ENCODE measurements around the gene SPECC1L.
A peak's percentile ranks its signal among the peaks of the same experiment; 100 is the strongest.

SPECC1L gene

GRCh38 chr22:24436553-24436952 is 165.9 kb downstream of the SPECC1L start:
- H3K36me3 Mint-ChIP-seq (ENCODE audit: low read depth), result peaks cover 53% of the 10 kb centered on the region
- peak overlapping the region; percentile 1 for H3K4me3 Mint-ChIP-seq
- no peak for ATAC-seq
- H3K4me1 Mint-ChIP-seq, result peaks cover 93% of the 10 kb centered on the region
- DNase-seq, result no peak
- peaks cover 3% of the 10 kb centered on the region for H3K27me3 Mint-ChIP-seq
- H3K9me3 Mint-ChIP-seq, result no peaks in the 10 kb centered on the region
- peak overlapping the region; percentile 100 for H3K27ac Mint-ChIP-seq

GRCh38 chr22:24437091-24437490 is 166.5 kb downstream of the SPECC1L start:
- Mint-ChIP-seq H3K36me3 (ENCODE audit: low read depth) (peaks cover 55% of the 10 kb centered on the region), H3K27me3 (peaks cover 3% of the 10 kb centered on the region), H3K27ac (peak overlapping the region; percentile 100), H3K9me3 (no peaks in the 10 kb centered on the region), H3K4me1 (peaks cover 93% of the 10 kb centered on the region), H3K4me3 (peak overlapping the region; percentile 27)
- DNase-seq (no peak), ATAC-seq (no peak)

GRCh38 chr22:24437741-24438328 is 167.2 kb downstream of the SPECC1L start:
- H3K27me3 Mint-ChIP-seq, result peaks cover 3% of the 10 kb centered on the region
- no peaks in the 10 kb centered on the region for H3K9me3 Mint-ChIP-seq
- peak overlapping the region; percentile 100 for H3K27ac Mint-ChIP-seq
- H3K4me3 Mint-ChIP-seq, result peak overlapping the region; percentile 27
- DNase-seq, result no peak
- no peak for ATAC-seq
- peaks cover 55% of the 10 kb centered on the region for H3K36me3 Mint-ChIP-seq (ENCODE audit: low read depth)
- H3K4me1 Mint-ChIP-seq, result peaks cover 93% of the 10 kb centered on the region

- H3K36me3 Mint-ChIP-seq (ENCODE audit: low read depth), result peaks cover 50% of the 10 kb centered on the region
- no peaks in the 10 kb centered on the region for H3K9me3 Mint-ChIP-seq
- H3K27ac Mint-ChIP-seq, result peak overlapping the region; percentile 65
- peaks cover 90% of the 10 kb centered on the region for H3K4me1 Mint-ChIP-seq
- H3K27me3 Mint-ChIP-seq, result no peaks in the 10 kb centered on the region
- ATAC-seq (no peak), DNase-seq (no peak)
- no peak overlapping the region for H3K4me3 Mint-ChIP-seq
These were observed 169.7 kb downstream of the SPECC1L start for GRCh38 chr22:24440270-24440717.

- Mint-ChIP-seq H3K4me1 (peaks cover 90% of the 10 kb centered on the region), H3K4me3 (no peak overlapping the region), H3K27ac (peak overlapping the region; percentile 65), H3K9me3 (no peaks in the 10 kb centered on the region), H3K27me3 (no peaks in the 10 kb centered on the region), H3K36me3 (ENCODE audit: low read depth) (peaks cover 49% of the 10 kb centered on the region)
- no peak for ATAC-seq
- DNase-seq, result no peak
These were observed 170.2 kb downstream of the SPECC1L start for GRCh38 chr22:24440718-24441405.

- DNase-seq (no peak), ATAC-seq (no peak)
- Mint-ChIP-seq H3K27ac (peak overlapping the region; percentile 67), H3K27me3 (no peaks in the 10 kb centered on the region), H3K4me1 (peaks cover 90% of the 10 kb centered on the region), H3K9me3 (no peaks in the 10 kb centered on the region), H3K4me3 (no peak overlapping the region), H3K36me3 (ENCODE audit: low read depth) (peaks cover 46% of the 10 kb centered on the region)
These were observed 171.0 kb downstream of the SPECC1L start for GRCh38 chr22:24441406-24442351.

- H3K27me3 Mint-ChIP-seq, result no peaks in the 10 kb centered on the region
- no peaks in the 10 kb centered on the region for H3K9me3 Mint-ChIP-seq
- H3K4me3 Mint-ChIP-seq, result no peak overlapping the region
- ATAC-seq, result no peak
- peaks cover 84% of the 10 kb centered on the region for H3K4me1 Mint-ChIP-seq
- H3K27ac Mint-ChIP-seq, result peak overlapping the region; percentile 67
- peaks cover 40% of the 10 kb centered on the region for H3K36me3 Mint-ChIP-seq (ENCODE audit: low read depth)
- no peak for DNase-seq
These were observed 171.7 kb downstream of the SPECC1L start for GRCh38 chr22:24442352-24442744.

GRCh38 chr22:24443668-24444067 is 173.0 kb downstream of the SPECC1L start:
- Mint-ChIP-seq H3K27ac (peak overlapping the region; percentile 78), H3K27me3 (no peaks in the 10 kb centered on the region), H3K4me1 (peaks cover 71% of the 10 kb centered on the region), H3K36me3 (ENCODE audit: low read depth) (peaks cover 29% of the 10 kb centered on the region), H3K4me3 (no peak overlapping the region), H3K9me3 (no peaks in the 10 kb centered on the region)
- ATAC-seq (no peak), DNase-seq (no peak)

- ATAC-seq (no peak), DNase-seq (no peak)
- H3K4me3 Mint-ChIP-seq, result no peak overlapping the region
- H3K36me3 Mint-ChIP-seq (ENCODE audit: low read depth), result peaks cover 27% of the 10 kb centered on the region
- H3K9me3 Mint-ChIP-seq, result no peaks in the 10 kb centered on the region
- H3K27me3 Mint-ChIP-seq, result no peaks in the 10 kb centered on the region
- no peak overlapping the region for H3K27ac Mint-ChIP-seq
- peaks cover 69% of the 10 kb centered on the region for H3K4me1 Mint-ChIP-seq
These were observed 173.6 kb downstream of the SPECC1L start for GRCh38 chr22:24444251-24444650.

GRCh38 chr22:24444729-24445466 is 174.3 kb downstream of the SPECC1L start:
- DNase-seq (no peak), ATAC-seq (no peak)
- Mint-ChIP-seq H3K27ac (peak overlapping the region; percentile 57), H3K4me1 (peaks cover 64% of the 10 kb centered on the region), H3K4me3 (peak overlapping the region; percentile 14), H3K9me3 (no peaks in the 10 kb centered on the region), H3K27me3 (no peaks in the 10 kb centered on the region), H3K36me3 (ENCODE audit: low read depth) (peaks cover 25% of the 10 kb centered on the region)

- Mint-ChIP-seq H3K4me1 (peaks cover 60% of the 10 kb centered on the region), H3K27ac (peak overlapping the region; percentile 57), H3K27me3 (no peaks in the 10 kb centered on the region), H3K9me3 (no peaks in the 10 kb centered on the region), H3K4me3 (peak overlapping the region; percentile 14), H3K36me3 (ENCODE audit: low read depth) (peaks cover 18% of the 10 kb centered on the region)
- ATAC-seq (peak; percentile 96), DNase-seq (peak; percentile 62)
These were observed 175.0 kb downstream of the SPECC1L start for GRCh38 chr22:24445481-24446259.

- DNase-seq (no peak), ATAC-seq (no peak)
- no peaks in the 10 kb centered on the region for H3K9me3 Mint-ChIP-seq
- peaks cover 13% of the 10 kb centered on the region for H3K36me3 Mint-ChIP-seq (ENCODE audit: low read depth)
- H3K4me3 Mint-ChIP-seq, result no peak overlapping the region
- peaks cover 55% of the 10 kb centered on the region for H3K4me1 Mint-ChIP-seq
- no peaks in the 10 kb centered on the region for H3K27me3 Mint-ChIP-seq
- no peak overlapping the region for H3K27ac Mint-ChIP-seq
These were observed 175.6 kb downstream of the SPECC1L start for GRCh38 chr22:24446260-24446611.

GRCh38 chr22:24450610-24451009 is 180.0 kb downstream of the SPECC1L start:
- no peak for DNase-seq
- Mint-ChIP-seq H3K9me3 (no peaks in the 10 kb centered on the region), H3K27me3 (no peaks in the 10 kb centered on the region), H3K36me3 (ENCODE audit: low read depth) (no peaks in the 10 kb centered on the region), H3K4me1 (peaks cover 15% of the 10 kb centered on the region), H3K4me3 (no peak overlapping the region), H3K27ac (no peak overlapping the region)
- ATAC-seq, result no peak

Data from activated naive CD8-positive, alpha-beta T cell treated with anti-CD3 and anti-CD28 coated beads, Interleukin-2, amount 50 U/mL, for 24 hours (primary cell).